GM19397 (cell line): ENCODE results near the gene CTSG.
"Not testable (repeated sequence)": the region's sequence is repeated elsewhere in the genome, so short reads cannot be mapped to it uniquely, and the experiment has no call there.

Source experiments
- ATAC-seq: cut with Tn5 transposase; IDR thresholded peaks from one replicate; pipeline ENCODE4 v1.9.1; 2021; ENCODE audit warnings: mild to moderate bottlenecking, moderate library complexity; ENCODE audit not compliant: unreplicated experiment

CTSG gene

GRCh38 chr14:24576182-24576581 lies at the start of gene CTSG:
CTSG (minus strand) TSS chr14:24576250; CDS start chr14:24576223, 27 bp downstream.
- ATAC-seq = no peak

GRCh38 chr14:24613747-24614146 lies 37.7 kb upstream of the CTSG start:
- no peak for ATAC-seq

GRCh38 chr14:24613241-24613640 lies 37.2 kb upstream of the CTSG start:
- ATAC-seq = no peak

- ATAC-seq = no peak
Measured at GRCh38 chr14:24612196-24612595, 36.1 kb upstream of the CTSG start.

- ATAC-seq = no peak
Measured at GRCh38 chr14:24609655-24610344, 33.8 kb upstream of the CTSG start, which contains the start of gene GZMH. GZMH (minus strand) TSS chr14:24609685; CDS start chr14:24609613, 72 bp downstream.

- ATAC-seq = no peak
Measured at GRCh38 chr14:24607635-24608514, 31.8 kb upstream of the CTSG start.

- ATAC-seq = peak; percentile 36
Measured at GRCh38 chr14:24607081-24607480, 31.0 kb upstream of the CTSG start.

- no peak for ATAC-seq
Measured at GRCh38 chr14:24606297-24606696, 30.2 kb upstream of the CTSG start.

GRCh38 chr14:24605435-24606190 lies 29.6 kb upstream of the CTSG start:
- ATAC-seq = peak; percentile 78

- ATAC-seq = no peak
Measured at GRCh38 chr14:24597403-24597802, 21.4 kb upstream of the CTSG start.

GRCh38 chr14:24595073-24595808 lies 19.2 kb upstream of the CTSG start:
- no peak for ATAC-seq

GRCh38 chr14:24591004-24591403 lies 15.0 kb upstream of the CTSG start:
- not testable (repeated sequence) for ATAC-seq

GRCh38 chr14:24584402-24584801 lies 8.4 kb upstream of the CTSG start:
- not testable (repeated sequence) for ATAC-seq

GRCh38 chr14:24578558-24578957 lies 2.5 kb upstream of the CTSG start:
- no peak for ATAC-seq

GRCh38 chr14:24576771-24577170 lies 721 bp upstream of the CTSG start:
- no peak for ATAC-seq

- ATAC-seq = no peak
Measured at GRCh38 chr14:24574206-24574774, 1.8 kb downstream of the CTSG start.

- no peak for ATAC-seq
Measured at GRCh38 chr14:24566318-24566717, 9.7 kb downstream of the CTSG start.

- no peak for ATAC-seq
Measured at GRCh38 chr14:24565766-24566165, 10.3 kb downstream of the CTSG start.

- no peak for ATAC-seq
Measured at GRCh38 chr14:24563505-24563904, 12.5 kb downstream of the CTSG start.

GRCh38 chr14:24556756-24557155 lies 19.3 kb downstream of the CTSG start:
- ATAC-seq = no peak
